Stimulated activated CD4-positive, alpha-beta T cell treated with anti-CD3 and anti-CD28 coated beads, Interleukin-1b, Interleukin-23, amount 100 ng/mL, for 4 hours (primary cell): ENCODE data around the gene NDUFAF8.

Source experiments
- DNase-seq, 2 donors: peaks; one replicate each; pipeline ENCODE4 v3.0.0-alpha.2; 2020; ENCODE audit warnings: low read depth in 2 of 2

NDUFAF8 gene

DNA sequence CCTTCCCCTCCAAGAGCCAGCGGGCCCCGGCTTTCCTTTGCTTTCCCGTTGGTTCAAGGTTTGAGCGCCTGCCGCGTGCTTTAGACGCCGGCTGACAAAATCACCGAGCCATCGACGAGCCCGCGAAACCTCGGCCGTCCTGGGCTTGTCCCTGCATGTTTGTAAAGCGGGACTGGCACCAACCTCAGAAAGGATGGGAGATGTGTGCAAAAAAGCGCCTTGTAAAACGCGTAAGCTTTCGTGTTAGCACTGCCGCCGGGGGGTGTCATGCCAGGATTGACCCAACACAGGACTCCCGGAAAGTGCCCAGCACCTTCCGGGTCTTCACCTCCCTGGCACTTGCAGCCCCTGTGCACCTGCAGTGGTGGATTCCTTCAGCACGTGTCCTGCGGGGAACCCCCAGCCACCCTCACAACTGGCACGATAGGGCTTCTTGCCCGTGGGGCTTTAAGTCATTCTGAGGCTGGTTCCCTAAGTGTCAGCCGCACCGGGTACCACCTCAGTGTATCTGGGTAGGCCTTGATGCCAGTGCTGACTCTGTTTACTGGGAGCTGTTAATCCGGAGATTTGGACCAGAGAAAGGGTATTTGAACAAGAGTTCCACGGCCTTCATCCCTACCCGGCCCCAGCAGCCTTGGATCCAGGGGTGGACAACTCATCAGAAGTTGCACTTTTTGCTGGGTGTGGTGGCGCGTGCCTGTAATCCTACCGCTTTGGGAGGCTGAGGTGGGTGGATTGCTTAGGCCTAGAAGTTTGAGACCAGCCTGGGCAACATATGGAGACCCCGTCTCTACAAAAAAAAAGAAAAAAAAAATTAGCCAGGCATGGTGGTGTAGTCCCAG, 817 bp downstream of the NDUFAF8 start:
- peak in 1 of 2 donors; percentile 49 for DNase-seq

DNA sequence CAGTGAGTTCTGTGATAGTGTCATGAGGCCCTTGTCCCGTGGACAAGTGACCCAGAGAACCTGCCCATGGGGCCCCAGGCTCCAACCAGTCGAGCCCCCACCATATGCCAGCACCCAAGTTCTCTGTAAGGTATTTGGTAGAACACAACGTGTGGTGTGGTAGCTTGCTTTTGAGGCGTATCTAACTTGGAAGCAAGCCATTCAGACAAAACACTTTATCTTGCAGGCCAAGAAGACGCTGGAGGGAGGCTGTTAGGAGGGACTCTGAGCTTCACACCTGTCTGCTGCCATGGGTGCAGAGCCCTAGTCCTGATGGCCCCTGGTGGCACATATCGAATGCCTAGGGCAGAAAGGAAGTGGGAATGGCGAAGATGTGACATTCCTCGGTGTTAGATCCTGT, 1.6 kb downstream of the NDUFAF8 start:
- DNase-seq: no peak

DNA sequence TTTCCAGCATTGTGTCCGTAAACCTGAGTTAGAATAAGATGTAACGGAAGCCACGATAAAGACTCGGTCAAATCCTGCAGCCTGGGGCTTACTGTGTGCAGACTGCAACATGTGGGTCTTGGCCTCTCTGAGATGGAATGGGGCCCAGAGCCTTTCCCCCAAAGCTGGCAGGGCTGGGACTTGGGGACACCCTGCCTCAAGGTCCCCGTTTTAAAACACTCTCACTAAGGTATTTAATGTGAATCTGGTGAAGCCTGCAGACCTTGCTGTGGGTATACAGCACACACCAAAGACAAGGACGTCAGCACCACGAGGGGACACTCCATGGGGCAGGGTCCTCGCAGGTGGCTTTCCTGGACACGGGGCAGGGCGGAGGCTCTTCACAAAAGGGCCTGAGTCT, 2.1 kb downstream of the NDUFAF8 start:
- DNase-seq: no peak

DNA sequence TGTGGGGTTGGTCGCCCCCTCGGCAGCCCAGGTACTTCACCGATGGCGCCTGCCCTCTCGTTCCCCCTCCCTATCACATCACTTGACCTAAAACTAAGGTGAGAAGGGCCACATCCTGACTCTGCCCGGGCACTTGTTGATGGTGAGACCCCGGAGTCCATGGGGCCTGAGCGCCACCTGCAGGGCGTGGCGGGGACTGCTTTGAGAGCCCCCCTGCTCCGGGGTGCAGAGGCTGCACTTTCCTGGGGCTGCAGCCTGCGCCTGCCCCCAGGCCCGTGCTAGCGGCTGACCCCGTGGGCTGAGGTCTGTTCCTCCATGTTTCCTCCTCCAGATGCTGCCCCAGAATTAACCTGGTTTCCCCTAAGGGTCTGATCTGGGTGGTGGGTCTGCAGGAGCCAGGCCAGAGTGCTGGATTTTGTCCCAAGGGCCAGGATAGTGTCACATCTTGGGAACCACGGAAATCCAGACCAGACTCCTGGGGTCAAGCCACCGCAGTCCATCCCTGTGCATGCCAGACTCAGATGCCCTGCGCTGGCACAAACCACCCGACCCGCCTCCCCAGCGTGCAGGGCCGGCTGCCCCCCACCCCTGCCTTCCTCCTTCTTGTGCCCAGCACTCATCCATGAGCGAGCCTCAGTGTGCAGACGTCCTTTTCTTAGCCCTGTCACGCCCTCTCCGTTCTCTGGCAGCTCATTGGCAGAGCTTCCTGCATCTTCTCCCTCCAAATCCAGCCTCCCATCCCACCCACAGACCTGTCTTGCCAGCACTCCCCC, 2.7 kb downstream of the NDUFAF8 start:
- DNase-seq: peak; percentile 45 to 56

DNA sequence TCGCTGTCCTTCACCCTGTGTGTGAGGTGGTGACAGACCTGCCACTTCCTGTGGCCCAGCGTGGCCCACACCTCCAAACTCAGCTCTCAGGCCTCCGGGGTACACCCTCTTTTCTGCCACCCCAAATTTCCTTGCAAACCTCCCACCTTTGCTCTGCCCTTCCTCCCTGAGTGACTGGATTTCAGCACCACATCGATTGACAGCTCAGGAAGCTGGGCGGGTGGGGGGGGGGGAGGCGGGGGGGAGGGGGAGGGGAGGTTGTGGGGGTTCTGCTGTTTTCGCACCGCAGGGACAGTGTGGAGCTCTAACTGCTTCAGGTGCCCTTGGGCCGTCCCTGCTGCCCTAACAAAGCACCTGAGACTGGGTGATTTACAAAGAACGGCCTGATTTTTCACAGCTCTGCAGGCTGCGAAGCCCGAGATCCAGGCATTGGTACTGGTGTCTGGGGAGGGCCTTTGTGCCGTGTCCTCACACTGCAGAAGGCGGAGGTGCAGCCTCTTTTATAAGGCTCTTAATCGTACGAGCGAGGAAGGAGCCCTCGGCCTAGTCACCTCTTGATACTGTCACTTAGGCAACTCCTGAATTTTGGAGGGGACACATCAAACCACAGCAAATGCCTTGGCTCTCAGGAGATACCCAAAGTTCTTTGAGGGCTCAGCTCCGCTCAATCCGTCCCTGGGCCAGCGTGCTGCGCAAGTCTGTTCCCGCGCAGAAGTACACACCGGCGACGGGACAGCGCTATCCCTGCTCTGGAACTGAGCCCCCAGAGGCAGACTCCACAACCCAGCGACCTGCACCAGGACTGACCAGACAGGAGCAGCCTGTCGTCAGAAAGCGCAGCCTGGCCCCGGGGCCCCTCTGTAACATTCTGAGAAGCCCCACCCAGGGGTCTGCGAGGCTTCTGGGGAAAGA, 3.6 kb downstream of the NDUFAF8 start:
- DNase-seq: no peak

DNA sequence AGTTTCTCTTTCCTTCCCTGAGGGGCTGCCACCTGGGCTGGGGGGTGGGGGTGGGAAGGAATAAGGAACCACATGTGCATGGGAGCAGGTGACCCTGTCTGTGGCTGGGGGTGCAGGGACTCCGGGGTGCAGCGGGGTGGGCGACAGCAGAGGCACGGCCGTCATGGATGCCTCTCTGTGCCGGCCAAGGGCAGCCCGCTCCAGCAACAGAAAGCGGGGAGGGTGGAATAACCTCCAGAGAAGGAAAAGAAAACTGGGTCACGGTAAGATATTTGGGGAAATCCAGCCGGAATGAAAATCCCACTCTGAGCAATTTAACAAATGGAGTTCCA, 4.2 kb downstream of the NDUFAF8 start:
- no peak for DNase-seq

DNA sequence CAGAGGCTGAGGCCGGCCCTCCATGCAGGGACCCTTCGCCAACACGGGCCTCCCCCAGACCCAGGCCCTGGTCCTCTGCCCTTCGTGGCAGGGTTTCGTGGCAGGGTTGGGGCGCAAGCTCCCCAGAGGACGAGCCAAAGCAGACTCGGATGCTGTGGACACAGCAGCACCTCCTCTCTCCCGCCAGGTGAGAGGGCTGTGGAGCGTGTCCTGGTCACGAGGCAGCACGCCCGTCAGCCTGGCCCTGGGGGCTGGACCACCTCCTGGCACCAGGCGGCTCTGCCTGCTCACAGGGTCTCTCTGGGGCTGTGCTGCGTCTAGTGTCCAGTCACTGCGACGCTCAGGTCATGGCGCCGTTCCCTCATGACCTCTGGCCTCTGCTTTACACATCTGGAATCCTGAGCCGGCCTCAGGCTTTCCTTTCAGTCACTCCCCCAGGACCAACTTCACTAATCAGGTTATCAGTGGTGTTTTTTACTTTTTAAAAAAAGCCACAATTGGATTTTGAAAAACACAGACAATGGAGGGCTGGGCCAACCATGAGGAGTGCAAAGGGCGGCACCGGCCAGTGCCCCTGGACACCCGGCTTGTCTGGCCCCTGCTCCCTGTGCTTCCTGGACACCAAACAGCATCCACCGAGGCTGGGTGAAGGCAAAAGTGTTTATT, 5.4 kb downstream of the NDUFAF8 start:
- DNase-seq: no peak

DNA sequence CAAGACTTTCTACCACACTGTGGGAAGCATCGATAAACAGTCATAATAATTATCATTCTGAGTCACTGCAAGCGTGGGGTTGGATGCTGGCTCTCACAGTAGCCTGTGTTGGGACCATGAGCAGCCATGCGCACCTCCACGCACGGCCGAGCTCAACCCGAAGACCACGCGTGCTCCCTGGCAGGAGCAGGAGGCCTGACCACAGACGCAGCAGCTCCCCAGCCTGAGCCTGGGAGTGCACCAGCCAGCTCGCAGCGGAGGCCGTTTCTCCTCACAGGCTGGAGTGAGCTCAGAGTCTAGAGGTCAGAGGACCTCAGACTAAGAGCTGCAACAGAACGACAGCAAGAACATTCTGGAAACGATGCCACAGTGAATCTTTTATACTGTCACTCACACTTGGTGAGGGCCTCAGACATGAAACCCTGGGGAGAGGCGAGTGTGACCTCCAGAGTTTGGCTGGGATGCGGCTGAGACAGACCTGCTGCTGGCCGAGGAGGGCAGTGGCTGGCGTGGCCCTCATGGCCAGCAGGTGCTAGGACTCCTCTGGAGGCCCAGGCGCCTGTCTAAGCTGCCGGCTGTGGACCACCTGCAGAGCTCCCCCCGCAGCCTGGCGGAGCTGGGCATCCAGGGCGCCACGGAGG, 6.0 kb downstream of the NDUFAF8 start:
- DNase-seq: no peak

DNA sequence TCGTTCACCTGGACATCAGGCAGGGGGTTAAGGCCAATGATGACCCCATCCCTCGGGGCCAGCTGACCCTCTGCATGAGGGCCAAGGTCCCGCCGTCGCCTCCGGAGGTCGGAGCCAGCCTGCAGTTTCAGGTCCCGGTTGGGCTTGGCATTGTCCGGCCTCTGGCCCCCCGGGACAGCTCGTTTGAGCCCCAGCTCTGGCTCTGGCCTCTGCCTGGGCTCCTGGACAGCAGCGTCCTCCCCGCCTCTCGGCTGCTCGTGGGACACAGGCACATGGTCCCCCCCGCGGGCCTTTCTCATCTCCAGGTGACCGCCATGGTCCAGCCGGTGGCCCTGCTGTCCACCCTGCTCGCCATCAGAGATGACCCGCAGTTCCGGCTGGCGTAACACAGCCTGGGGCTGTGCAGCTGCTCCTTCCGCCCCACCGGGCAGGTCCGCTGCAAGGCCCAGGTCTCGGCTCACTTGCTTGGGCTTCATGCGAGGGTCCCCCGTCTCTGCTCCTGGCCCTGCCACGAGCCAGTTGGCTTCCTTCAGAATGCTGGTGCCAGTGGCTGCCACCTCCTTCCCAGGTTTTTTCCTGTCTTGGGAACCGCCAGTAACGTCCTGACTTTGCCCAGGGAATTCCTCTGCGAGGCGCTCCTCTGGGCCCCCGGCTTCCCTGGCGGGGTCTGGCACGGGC, 6.7 kb downstream of the NDUFAF8 start:
- no peak for DNase-seq

DNA sequence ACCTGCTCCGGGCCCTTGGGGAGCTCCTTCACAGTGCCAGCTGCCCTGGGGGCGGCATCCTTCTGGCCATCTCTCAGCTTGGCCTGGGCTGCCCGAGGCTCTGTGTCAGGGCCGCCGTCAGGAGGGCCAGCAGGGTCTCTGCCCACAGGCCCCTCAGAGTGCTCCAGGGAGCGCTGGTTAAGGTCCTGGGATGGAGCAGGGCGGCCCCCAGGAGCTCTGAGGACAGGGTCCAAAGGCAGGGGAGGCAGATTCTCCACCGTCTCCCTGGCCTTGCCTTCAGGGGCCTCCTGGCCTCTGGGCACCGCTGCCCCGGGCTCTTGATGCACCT, 7.2 kb downstream of the NDUFAF8 start:
- DNase-seq: no peak

DNA sequence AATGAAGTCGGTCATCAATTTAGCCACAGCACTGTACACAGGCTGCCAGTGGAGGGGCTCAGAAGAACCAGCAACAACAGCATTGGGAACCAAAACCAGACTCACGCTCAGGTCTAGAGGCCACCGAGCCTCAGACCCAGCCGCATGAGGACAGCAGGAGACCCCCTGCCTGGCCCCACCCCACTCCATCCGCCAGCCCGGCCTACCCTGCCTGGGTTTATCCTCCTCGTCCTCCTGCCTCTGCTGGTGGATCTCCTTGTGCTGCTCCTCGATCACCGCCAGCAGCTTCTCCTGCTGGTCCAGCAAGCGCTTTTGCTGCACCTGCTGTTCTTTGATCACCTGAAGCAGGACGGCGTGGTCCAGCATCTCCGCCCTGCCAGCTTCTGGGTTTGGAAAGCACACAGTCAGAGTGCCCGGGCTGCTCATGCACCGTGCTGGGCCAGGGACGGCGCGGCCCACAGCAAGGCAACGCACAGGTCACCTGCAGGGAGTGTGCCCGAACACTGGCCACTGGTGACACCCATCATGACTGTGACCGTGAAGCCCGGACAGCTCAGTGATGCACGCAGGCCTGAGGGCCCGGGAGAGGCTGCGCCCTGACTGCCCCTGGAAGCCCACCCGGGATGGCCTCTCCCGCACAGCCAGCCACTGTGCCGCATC, 7.7 kb downstream of the NDUFAF8 start:
- DNase-seq: no peak

DNA sequence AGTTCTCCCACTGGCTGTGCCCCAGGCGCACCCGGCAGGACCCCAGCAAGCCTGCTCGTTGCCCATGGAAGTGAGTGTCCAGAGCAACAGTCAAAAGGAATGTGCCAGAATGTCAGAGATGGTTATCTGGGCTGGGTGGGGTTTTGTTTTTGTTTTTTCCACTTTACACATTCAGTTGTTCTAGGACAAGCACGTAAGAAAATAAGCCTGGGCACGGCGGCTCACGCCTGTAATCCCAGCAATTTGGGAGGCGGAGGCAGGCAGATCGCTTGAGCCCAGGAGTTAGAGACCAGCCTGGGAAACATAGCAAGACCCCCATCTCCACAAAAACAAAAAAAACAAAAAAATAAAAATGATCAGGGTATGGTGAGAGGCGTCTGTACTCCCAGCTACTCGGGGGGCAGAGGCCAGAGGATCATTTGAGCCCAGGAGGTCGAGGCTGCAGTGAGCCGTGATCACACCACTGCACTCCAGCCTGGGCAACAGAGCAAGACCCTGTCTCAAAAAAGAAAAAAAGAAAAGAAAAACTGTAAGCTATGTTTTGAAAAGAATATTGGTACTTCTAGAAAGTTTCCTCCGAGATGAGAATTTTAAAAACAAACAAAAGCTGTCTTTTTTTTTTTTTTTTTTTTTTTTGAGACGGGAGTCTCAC, 8.3 kb downstream of the NDUFAF8 start:
- DNase-seq: no peak

DNA sequence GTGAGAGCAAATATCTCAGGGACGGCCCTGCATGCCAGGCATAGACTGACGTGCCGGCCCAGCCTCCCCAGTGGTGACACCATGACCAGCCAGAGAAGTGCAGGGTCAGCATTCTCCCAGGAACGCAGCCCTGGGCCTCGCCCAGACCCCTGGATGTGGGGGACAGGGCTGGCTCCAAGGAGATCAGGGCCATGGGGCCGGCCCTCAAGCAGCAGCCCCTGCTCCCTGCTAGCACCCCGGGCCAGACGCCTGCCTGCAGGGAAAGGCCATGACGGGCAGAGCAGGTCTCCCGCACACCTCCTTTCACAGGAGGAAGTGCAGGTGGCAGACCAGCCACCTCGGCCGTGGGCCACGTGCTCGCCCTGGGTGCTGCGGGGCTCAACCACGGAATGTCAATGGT, 9.5 kb downstream of the NDUFAF8 start:
- no peak for DNase-seq

DNA sequence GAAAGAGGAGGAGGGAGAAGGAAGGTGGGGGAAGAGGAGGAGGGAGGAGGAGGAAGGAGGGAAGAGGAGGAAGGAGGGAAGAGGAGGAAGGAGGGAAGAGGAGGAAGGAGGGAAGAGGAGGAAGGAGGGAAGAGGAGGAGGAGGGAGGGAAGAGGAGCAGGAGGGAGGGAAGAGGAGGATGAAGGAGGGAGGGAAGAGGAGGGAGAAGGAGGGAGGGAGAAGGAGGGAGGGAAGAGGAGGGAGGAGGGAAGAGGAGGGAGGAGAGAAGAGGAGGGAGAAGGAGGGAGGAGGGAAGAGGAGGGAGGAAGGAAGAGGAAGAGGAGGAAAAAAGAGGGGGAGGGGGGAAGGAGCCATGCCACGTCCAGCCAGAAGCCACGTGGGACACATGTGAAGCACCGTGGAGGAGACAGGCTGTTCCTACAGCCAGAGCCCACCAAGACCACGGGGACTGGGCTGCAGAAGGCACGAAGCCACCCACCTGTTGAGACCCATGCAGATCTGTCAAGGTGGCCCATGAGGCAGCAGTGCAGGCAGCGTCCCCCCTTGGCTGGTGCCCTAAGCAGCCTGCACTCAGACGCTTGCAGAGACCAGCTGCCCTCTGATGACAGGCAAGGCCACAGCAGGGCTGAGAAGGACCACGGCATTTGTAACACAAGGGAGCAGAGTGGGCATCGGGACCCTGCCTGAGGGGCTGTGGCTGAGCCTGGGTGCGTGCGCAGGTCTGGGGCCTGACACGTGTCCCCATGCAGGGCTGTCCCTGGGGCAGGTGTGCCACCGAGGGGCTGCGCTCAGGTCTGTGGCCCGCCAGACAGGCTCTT, 10.3 kb downstream of the NDUFAF8 start:
- no peak for DNase-seq

DNA sequence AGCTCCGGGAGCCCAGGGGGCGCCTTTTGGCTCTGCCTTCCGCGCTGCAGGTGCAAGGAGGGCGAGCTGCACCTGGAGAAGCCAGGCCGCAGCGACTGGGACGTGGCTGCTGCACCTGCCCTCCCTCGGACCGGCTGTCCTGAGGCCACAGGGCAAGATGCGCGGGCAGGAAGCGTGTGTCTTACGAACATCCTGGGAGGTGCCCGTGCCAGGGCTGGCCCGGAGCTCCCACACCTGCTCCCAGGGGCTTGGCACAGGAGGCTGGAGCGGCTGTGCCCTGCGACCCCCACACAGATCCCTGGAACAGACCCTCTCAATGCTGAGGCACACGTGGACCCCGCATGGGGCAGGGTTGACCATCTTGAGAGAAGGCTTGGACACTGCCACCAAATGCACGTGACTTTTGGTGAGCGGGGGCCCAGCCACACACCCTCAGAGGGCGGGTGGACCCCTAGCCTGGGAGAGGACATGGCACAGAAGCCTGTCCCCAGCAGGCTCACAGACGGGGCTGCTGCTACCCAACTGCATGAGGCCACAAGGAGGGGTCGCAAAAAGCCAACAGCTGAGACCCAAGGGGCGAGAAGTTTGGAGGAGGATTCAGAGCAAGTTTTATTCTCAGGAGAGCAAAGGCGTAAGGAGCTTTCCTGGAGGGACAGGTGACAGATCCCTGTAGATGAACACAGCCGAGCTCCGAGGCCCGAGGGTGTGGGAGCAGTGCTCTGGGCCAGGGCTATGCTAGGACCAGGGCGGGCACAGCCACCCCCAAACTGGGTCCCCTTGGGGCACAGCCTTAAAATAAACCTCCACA, 11.4 kb downstream of the NDUFAF8 start:
- no peak for DNase-seq

DNA sequence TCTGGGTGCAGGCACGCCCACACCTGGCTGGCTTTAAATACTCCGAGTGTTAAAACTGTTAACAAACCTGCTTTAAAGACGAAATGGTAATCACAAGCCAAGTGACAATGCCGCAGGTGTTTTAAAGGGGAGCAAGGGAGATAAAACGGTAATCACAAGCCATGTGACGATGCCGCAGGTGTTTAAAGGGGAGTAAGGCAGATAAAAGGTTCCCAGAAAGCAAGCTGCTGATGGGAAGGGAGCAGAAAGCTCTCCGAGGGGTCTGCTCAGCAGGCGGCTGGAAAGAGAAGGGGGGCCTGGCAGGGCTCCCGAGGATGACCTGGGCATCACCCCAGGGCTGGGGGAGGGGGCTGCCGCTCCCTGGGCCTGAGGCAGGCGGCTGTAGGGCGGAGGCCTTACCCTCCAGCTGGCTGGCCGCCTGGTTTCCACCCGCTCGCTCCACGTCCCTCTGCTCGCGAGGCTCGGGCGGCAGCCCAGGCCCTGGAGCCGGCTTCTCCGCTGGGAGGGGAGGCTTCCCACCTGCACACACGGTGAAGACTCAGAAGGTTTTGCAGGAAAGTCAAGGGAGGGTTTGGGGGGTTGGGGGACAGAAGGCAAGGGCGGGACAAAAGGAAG, 12.1 kb downstream of the NDUFAF8 start:
- DNase-seq: no peak

DNA sequence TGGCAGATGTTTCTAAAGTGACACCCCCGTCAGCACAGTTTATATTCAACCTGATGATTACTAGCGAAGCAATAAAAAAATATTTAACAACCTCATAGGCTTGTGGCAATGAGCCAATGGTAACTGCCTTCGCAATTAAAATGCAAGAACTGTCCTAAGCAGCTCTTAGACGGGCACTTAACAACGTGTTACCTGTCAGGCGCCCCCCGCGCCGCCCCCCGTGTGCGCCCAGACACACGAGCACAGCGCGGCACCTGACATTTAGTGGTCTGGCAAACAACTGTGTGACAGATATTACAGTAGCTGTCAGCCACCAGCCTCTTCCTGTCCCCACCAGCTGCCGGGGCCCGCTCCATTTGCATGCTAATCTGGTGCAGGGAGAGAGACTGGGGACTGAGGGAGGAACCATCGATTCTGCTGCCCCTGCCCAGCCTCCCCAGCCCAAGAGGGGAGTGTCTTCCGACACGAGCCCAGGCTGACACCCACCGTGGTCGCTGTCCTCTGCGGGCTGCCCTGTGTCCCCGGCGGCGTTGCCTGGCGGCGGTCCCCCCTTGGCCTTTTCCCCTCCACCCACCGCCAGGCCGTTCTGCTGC, 12.7 kb downstream of the NDUFAF8 start:
- DNase-seq: no peak
